ENCODE results near the gene CNEP1R1. TPM values are rescaled to one million over a fixed set of nuclear protein-coding genes. Genes with fewer than 3 reads are reported as not detected.

CNEP1R1 gene
- total RNA-seq, 2 donors from 2014 or later: 11.5 to 22.3 TPM

GRCh38 chr16:50040710-50041109, 15.7 kb downstream of the CNEP1R1 start:
- Histone ChIP-seq H3K4me1 (peaks cover 10% of the 10 kb centered on the region), H3K4me3 (no peak overlapping the region), H3K36me3 (replicated peaks in 1 of 2; ENCODE audit: insufficient read depth in 1 of 2, low read depth in 2 of 2) (no peaks in the 10 kb centered on the region), H3K27me3 (no peaks in the 10 kb centered on the region), H3K9me3 (no peaks in the 10 kb centered on the region), H3K27ac (no peak overlapping the region)
- WGBS, 2 donors: 32 to 35% methylated on average over 1 of the region's 1 CpG
- TF ChIP-seq CTCF (IDR thresholded peaks at IDR 0.05): no peak
- no peak for TF ChIP-seq POLR2A (IDR thresholded peaks at IDR 0.05)
- DNase-seq (no peak), ATAC-seq (no peak)
- intact Hi-C loops (cut with DNase I): no loop called here

DNA sequence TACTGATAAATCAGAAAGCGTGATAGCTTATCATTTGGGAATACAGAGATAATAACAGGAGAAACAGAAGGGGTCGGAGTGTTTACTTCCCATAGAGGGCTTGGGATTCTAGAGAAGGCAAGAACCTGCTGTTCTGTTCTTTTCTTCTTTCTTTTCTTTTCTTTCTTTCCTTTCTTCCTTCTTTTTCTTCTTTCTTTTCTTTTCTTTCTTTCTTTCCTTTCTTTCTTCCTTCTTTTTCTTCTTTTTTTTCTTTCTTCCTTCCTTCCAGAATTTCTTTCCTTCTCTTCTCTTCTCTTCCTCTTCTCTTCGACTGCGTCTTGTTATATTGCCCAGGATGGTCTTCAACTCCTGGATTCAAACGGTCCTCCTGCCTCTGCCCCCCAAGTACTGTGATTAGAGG, 18.3 kb downstream of the CNEP1R1 start:
- Histone ChIP-seq H3K27me3 (no peaks in the 10 kb centered on the region), H3K4me3 (no peak overlapping the region), H3K4me1 (peaks cover 1% of the 10 kb centered on the region), H3K9me3 (no peaks in the 10 kb centered on the region), H3K36me3 (replicated peaks in 1 of 2; ENCODE audit: insufficient read depth in 1 of 2, low read depth in 2 of 2) (no peaks in the 10 kb centered on the region), H3K27ac (no peak overlapping the region)
- no peak for DNase-seq
- intact Hi-C loops (cut with DNase I): no loop called here
- no peak for TF ChIP-seq CTCF (IDR thresholded peaks at IDR 0.05)
- no peak for TF ChIP-seq POLR2A (IDR thresholded peaks at IDR 0.05)
- no peak for ATAC-seq
- 75 to 81% methylated on average over 5 of the region's 5 CpGs for WGBS, 2 donors

- intact Hi-C loops (cut with DNase I): no loop called here
- WGBS, 2 donors: 27 to 28% methylated on average over 4 of the region's 4 CpGs
- DNase-seq: no peak
Observed at GRCh38 chr16:50045412-50045811, 20.4 kb downstream of the CNEP1R1 start.

DNA sequence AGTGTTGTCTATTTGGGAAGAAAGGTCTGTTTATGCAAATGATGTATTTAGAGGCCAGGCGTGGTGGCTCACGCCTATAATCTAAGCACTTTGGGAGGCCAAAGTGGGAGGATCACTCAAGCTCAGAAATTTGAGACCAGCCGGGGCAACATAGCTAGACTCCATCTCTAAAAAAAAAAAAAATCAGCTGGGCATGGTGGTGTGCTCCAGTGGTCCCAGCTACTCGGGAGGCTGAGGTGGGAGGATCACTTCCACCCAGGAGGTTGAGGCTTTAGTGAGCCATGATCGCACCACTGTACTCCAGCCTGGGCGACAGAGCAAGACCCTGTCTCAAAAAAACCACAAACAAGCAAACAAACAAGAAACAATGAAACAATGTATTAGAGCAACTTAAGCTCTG, 21.8 kb downstream of the CNEP1R1 start:
- WGBS, 2 donors: 81 to 84% methylated on average over 6 of the region's 6 CpGs
- Histone ChIP-seq H3K4me3 (no peak overlapping the region), H3K27me3 (no peaks in the 10 kb centered on the region), H3K36me3 (replicated peaks in 1 of 2; ENCODE audit: insufficient read depth in 1 of 2, low read depth in 2 of 2) (no peaks in the 10 kb centered on the region), H3K27ac (no peak overlapping the region), H3K9me3 (no peaks in the 10 kb centered on the region), H3K4me1 (no peaks in the 10 kb centered on the region)
- ATAC-seq: no peak
- no peak for DNase-seq
- intact Hi-C loops (cut with DNase I): no loop called here
- TF ChIP-seq CTCF (IDR thresholded peaks at IDR 0.05) (no peak), POLR2A (IDR thresholded peaks at IDR 0.05) (no peak)

More at GRCh38 chr16:50045412-50045811, 20.4 kb downstream of the CNEP1R1 start:
- TF ChIP-seq CTCF (IDR thresholded peaks at IDR 0.05) (no peak), POLR2A (IDR thresholded peaks at IDR 0.05) (no peak)
- Histone ChIP-seq H3K27ac (no peak overlapping the region), H3K9me3 (no peaks in the 10 kb centered on the region), H3K36me3 (replicated peaks in 1 of 2; ENCODE audit: insufficient read depth in 1 of 2, low read depth in 2 of 2) (no peaks in the 10 kb centered on the region), H3K27me3 (no peaks in the 10 kb centered on the region), H3K4me3 (no peak overlapping the region), H3K4me1 (no peaks in the 10 kb centered on the region)
- no peak for ATAC-seq

DNA sequence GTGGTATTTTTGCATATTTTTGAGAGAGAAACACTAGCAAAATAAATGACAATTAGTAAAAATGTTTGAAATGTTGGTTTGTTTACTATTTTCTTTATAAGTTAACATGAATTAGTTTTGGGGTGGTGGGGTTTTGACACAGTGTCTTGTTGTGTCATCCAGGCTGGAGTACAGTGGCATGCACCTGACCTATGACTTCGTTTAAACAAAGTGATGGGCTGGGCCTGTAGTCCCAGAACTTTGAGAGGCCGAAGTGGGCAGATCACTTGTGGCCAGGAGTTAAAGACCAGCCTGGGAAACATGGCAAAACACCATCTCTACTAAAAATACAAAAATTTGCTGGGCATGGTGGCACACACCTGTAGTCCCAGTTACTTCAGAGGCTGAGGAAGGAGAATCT, 22.8 kb downstream of the CNEP1R1 start:
- intact Hi-C loops (cut with DNase I): no loop called here
- Histone ChIP-seq H3K4me1 (no peaks in the 10 kb centered on the region), H3K4me3 (no peak overlapping the region), H3K27me3 (no peaks in the 10 kb centered on the region), H3K9me3 (no peaks in the 10 kb centered on the region), H3K36me3 (replicated peaks in 1 of 2; ENCODE audit: insufficient read depth in 1 of 2, low read depth in 2 of 2) (no peaks in the 10 kb centered on the region), H3K27ac (no peak overlapping the region)
- ATAC-seq: no peak
- no peak for DNase-seq
- no peak for TF ChIP-seq POLR2A (IDR thresholded peaks at IDR 0.05)
- WGBS, 2 donors: 61 to 85% methylated on average over 2 of the region's 2 CpGs
